Activated T-cell treated with anti-CD3 and anti-CD28 coated beads for 24 hours (primary cell): ENCODE measurements around the gene NUMA1.

Source experiments
- DNase-seq: peaks from one replicate; pipeline ENCODE4 v3.0.0-alpha.2; 2020; ENCODE audit warnings: low read depth

The NUMA1 gene

DNA sequence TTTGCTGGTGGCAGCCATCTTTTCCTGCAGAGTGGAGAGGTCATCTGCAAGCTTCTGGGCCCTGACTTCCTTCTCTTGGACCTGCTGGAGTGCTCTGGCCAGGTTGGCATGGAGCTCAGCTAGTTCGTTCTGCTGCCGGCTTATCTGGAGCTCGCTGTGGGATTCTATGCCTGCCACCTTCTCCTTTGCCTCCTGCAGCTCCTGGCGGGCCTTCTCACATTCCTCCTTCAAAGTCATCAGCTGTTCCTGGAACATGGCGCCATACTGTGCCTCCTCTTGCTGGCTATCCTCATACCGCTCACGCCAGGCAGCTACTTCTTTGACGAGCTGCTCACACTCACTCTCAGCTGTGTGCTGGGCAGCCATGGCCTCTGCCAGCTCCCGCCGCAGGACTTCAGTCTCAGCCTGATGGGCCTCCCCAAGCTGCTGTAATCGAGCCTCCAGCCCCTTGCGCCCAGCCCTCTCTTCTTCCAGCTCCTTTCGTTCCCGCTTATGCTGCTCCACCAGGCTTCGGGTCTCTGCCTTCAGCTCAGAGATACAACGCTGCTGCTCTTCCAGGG, 65.5 kb downstream of the NUMA1 start:
- no peak for DNase-seq

GRCh38 chr11:72013765-72014711, 66.3 kb downstream of the NUMA1 start:
- no peak for DNase-seq

DNA sequence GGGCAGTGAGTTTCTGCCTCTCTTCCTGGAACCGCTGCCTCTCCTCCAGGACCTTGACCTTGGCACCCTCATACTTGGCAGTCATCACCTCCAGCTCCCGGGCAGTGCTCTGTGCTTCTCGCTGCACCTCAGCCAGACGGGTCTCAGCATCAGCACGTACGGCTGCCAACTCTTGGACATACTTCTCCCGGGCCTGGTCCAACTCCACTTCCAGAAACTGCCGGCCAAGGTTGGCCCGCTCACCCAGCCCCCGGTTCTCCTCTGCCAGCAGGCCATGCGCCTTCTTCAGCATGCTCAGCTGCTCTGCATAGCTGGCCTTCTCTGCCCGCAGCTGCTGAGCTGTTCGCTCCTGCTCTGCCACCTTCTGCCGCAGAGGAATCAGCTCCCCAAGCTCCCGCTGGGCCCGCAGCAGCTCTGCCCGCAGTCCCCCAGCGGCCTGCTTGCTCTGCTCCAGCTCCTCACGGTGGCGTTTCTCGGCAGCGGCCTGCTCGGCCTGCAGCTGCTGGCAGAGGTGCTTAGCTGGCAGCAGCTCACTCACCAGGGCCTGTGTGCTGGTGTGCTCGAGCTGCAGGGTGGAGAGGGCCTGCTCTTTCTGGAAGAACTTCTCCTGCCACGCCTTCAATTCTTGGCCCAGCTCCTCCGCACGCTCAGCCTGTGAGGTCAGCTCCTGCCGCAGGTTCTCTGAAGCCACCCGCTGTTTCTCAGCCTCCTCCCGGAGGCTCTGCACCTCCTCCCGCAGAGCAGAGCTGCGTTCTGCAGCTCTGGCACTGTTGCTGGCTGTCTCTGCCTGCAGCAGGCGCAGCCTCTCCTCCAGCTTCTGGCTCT, 67.2 kb downstream of the NUMA1 start:
- no peak for DNase-seq

- no peak for DNase-seq
Measured at GRCh38 chr11:72012091-72012630, 68.2 kb downstream of the NUMA1 start.

- DNase-seq = no peak
Measured at GRCh38 chr11:72010529-72011233, 69.7 kb downstream of the NUMA1 start.

DNA sequence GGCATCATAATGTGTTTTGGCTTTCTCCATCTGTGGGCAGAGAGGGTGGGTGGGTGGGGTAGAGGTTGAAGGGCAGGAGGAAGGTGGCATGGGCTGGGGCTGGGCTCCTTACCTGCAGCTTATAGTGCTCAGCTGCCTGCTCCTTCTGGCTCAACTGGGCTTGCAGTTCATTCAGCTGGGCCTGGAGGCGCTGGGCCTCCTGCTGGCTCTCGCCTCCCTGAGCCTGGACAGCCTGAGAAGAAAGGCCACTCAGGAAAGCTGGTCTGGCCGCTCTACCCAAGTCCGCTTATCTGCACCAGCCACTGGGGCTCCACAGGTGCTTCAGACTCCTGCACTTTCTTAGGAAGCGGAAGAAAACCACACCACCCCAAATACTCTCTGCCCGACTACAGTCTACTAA, 71.2 kb downstream of the NUMA1 start:
- no peak for DNase-seq

DNA sequence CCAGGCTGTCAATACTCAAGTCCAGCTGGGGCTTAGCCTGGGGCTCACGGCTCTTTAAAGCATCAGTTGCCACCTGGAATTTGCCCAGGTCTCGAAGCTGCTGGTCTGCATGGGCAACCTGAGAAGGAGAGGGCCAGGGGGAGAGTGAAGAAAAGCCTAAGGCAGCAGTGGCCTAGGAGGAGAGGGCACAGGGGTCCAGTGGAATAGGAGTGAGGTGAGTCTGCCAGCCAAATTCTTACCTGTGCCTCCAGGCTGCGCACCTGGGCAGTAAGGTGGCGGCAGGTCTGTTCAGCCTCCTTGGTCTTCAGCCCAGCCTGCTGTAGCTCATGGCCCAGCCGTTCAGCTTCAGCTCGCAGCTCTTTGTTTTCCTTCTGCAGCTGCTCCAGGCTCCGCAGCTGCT, 71.6 kb downstream of the NUMA1 start:
- no peak for DNase-seq

DNA sequence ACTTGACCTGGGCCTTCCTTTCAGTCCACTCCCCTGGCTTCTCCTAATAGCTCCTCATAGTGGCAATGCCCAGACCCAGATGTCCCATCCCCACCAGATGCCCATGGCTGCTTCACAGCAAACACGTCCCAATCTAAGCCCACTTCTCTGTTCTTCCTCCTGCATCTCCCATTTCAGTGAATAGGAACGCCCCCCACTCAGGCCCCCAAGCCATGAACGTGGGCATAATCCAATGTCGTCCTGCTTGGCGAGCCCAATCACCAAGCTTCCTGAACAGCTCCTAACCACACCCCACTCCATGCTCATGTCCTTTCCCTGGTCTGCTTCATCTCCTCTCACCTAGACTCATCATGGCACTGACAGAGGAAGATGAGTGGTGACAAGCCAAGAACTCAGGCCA, 72.8 kb downstream of the NUMA1 start:
- DNase-seq = no peak

DNA sequence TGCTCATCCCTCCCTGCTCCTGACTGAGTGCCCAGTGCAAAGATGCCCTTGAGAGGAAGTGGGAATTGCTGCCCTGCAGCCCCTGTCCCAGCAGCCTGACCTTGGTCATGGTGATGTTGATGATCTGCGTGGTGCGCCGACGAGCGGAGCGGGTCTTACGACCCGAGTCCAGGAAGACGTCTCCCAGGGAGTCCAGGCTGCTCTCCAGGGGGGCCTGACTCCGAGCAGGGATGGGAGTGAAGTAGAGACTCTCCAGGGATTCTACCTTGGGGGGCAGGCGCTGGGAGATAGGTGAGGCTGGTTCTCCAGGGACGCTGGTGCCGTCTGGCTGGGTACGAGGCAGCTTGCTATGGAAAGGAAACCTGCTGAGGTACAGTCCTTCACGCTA, 73.3 kb downstream of the NUMA1 start:
- no peak for DNase-seq

DNA sequence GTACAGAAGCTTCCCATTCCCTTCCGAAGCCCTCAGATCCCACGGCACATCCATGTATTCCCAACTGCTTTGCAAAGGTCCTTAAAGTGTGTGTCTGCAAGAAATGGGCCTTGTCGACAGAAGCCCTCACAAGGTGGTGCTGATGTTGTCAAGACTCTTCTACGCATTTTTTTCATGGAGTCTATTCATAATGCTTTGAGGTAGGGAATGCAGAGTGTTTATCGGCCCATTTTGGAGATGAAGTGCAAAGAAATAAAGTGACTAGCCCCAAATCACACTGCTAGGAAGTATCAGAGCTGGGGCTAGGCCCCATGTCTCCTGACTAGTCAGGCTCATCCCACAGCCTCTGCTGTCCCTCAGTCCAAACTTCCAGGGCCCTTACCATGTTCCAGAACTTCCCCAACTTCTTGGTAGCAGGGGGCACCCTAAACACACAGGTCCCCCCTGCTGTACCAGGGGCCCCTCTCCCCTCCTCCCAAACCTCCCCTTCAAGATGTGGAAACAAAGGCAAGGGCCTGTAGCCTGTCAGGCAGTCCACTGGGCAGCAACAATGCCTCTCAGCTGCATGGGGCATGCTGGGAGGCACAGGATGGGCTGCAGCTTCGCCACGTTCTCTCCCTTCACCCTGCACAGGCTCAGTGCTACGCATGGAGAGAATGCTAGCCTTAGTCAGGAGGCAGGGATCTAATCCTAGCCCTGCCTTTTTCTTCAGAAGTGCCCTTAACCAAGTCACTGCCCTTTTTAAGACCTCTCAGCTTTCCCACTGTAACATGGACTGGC, 73.8 kb downstream of the NUMA1 start:
- no peak for DNase-seq

- DNase-seq = no peak
Measured at GRCh38 chr11:72005347-72006260, 74.7 kb downstream of the NUMA1 start.

GRCh38 chr11:72004515-72005346, 75.6 kb downstream of the NUMA1 start:
- no peak for DNase-seq

DNA sequence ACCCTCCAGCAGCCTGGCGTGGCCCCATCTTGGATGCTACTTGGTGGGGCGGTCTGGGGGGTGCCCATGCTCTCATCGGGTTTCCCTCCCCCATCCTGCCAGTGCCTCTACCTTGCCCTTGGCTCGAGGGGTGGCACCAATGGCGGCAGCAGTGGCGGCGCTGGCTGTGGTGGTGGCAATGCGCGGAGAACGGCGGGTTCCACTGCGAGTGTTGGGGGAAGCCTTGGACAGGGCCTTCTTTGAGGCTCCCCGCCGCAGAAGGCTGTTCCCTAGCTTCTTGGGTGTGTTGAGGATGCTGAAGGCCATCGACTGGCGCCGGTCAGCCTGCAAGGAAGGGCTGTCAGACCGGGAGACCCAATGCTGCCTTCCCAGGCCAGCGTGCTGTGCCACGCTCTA, 76.6 kb downstream of the NUMA1 start:
- DNase-seq = no peak

GRCh38 chr11:72002841-72003775, 77.2 kb downstream of the NUMA1 start:
- no peak for DNase-seq

- DNase-seq = no peak
Measured at GRCh38 chr11:72001834-72002591, 78.3 kb downstream of the NUMA1 start.

DNA sequence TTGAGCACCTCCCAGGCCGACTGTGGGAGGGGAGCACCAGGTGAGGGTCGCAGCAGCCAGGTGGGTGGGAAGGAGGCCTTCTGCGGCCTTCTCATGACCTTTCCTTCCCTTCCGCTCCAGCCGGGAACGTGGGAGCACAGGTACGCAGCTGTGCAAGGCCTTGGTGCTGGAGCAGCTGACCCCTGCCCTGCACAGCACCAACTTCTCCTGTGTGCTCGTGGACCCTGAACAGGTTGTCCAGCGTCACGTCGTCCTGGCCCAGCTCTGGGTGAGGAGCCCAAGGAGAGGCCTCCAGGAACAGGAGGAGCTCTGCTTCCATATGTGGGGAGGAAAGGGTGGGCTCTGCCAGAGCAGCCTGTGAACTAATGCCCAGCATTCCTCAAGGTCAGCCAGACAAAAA, 79.1 kb downstream of the NUMA1 start:
- DNase-seq = no peak

DNA sequence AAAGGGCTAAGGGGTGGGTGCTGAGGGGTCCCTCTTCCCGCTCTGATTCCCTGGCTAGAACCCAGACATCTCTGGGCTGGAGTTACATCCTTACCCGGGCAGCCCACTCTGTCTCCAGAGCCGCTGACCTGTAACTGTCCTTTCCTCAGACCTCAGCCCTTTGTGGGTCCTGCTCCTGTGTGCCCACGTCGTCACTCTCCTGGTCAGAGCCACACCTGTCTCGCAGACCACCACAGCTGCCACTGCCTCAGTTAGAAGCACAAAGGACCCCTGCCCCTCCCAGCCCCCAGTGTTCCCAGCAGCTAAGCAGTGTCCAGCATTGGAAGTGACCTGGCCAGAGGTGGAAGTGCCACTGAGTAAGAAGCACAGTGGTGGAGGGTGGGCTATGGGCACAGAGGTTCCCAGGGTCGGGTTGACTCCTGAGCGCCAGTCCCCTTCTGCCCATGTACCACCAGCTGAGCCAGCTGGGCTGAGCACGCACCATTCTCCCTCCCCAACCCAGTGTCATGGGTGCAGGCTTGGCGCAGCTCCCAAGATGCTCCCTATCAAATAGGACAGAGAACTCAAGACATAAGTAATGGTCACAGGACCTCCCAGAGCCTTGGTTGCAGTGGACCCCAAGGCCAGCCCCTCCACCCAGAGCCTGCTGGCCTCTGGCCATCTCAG, 80.0 kb downstream of the NUMA1 start:
- no peak for DNase-seq
